ENCODE measurements around the gene MTM1.

Gene MTM1

DNA sequence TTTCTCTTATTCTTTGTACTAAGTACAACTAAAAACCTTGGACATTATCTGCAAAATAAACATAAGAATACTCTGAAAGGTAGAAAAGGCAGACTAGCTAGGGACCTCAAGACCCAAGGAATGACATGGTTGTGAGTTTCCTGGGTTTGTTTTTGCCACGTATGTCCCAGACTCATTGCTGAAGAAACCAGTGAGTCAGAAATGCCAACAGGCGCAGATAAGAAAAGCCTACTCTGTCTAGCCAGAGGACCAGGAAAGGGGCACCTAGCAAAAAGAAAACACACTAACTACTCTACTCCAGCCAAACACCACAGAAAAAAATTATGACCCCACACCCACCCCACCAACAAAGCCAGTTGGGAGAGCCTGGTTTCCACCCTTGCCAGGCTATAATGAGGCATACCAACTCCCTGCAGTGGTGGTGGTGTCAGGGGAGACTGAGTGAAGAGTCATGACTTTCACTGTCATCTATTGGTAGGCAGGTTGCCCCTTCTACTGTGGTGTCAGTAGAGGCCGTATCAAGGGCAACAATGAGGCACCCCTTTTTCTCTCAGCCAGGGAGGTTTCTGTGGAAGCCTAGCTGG lies 135.7 kb downstream of the MTM1 start:
- H3K27me3 ChIP-seq (ENCODE audit: low read length) = no peaks in the 10 kb centered on the region
- H3F3A ChIP-seq (ENCODE audit: insufficient read depth) = 0 out of 2 replicates have a peak, but pooled peaks cover 1% of the 10 kb centered on the region
- H3K9me3 ChIP-seq (ENCODE audit: insufficient read depth, low read length) = no peaks in the 10 kb centered on the region
- H3K27ac ChIP-seq (ENCODE audit: low read depth, low read length) = no peak overlapping the region
- H3K36me3 ChIP-seq (ENCODE audit: low read length) = peaks cover 4% of the 10 kb centered on the region; the same call in 1 of the 2 replicates
- H4K20me1 ChIP-seq (ENCODE audit: low read depth, low read length) = no peaks in the 10 kb centered on the region
- H3K9me2 ChIP-seq (replicated peaks; ENCODE audit: insufficient read depth, low read length) = no peaks in the 10 kb centered on the region
- H3K79me2 ChIP-seq (ENCODE audit: insufficient read depth, low read length) = peaks cover 17% of the 10 kb centered on the region
- no peak overlapping the region for H2AFZ ChIP-seq (ENCODE audit: low read depth, low read length, severe bottlenecking)
- no peak overlapping the region for H3K4me3 ChIP-seq (ENCODE audit: insufficient read depth, low read length, poor library complexity, severe bottlenecking)
- no peak overlapping the region for H3K4me2 ChIP-seq (ENCODE audit: low read depth, low read length, poor library complexity, severe bottlenecking)
- no peak for TF ChIP-seq CTCF (IDR thresholded peaks at IDR 0.05; ENCODE audit: insufficient read depth, low read length, poor library complexity, severe bottlenecking)
- no peak for TF ChIP-seq EZH2phosphoT487 (conservative IDR thresholded peaks at IDR 0.05; ENCODE audit: low read length)
- H3K9ac ChIP-seq (ENCODE audit: low read length) = no peak overlapping the region

- H4K20me1 ChIP-seq (ENCODE audit: low read depth, low read length) = no peaks in the 10 kb centered on the region
- TF ChIP-seq CTCF (IDR thresholded peaks at IDR 0.05; ENCODE audit: insufficient read depth, low read length, poor library complexity, severe bottlenecking) (no peak), EZH2phosphoT487 (conservative IDR thresholded peaks at IDR 0.05; ENCODE audit: low read length) (no peak)
- H3K79me2 ChIP-seq (ENCODE audit: insufficient read depth, low read length) = peaks cover 7% of the 10 kb centered on the region
- no peak overlapping the region; the same call in 1 of the 2 replicates for H3K27ac ChIP-seq (ENCODE audit: low read depth, low read length)
- H3F3A ChIP-seq (ENCODE audit: insufficient read depth) = peaks cover 2% of the 10 kb centered on the region; the same call in 1 of the 2 replicates
- H3K27me3 ChIP-seq (ENCODE audit: low read length) = no peaks in the 10 kb centered on the region
- H2AFZ ChIP-seq (ENCODE audit: low read depth, low read length, severe bottlenecking) = no peak overlapping the region
- H3K4me3 ChIP-seq (ENCODE audit: insufficient read depth, low read length, poor library complexity, severe bottlenecking) = no peak overlapping the region
- H3K9ac ChIP-seq (ENCODE audit: low read length) = no peak overlapping the region
- H3K4me2 ChIP-seq (ENCODE audit: low read depth, low read length, poor library complexity, severe bottlenecking) = no peak overlapping the region
- no peaks in the 10 kb centered on the region for H3K36me3 ChIP-seq (ENCODE audit: low read length)
- no peaks in the 10 kb centered on the region for H3K9me3 ChIP-seq (ENCODE audit: insufficient read depth, low read length)
- H3K9me2 ChIP-seq (replicated peaks; ENCODE audit: insufficient read depth, low read length) = no peaks in the 10 kb centered on the region
Observed at GRCh38 chrX:150712619-150713018, 144.2 kb downstream of the MTM1 start.

DNA sequence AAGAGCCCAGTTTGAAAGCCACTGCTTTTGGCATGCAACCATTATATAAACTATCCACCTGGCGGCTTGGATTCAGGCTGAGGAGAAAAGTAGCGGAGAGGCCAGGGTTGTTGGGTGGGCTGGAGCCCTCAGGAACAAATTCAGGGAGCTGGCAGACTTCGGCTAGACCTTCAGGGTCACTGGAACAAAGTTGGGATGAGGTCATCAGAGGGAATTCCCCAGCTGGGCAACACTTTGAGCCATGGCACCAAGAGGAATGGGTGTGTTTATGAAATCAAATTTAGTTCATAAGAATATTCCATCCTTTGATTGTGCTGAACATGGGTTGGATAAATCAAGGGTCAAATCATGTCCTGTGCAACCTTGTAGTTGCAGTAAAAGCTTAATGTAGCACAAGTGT lies 146.8 kb downstream of the MTM1 start:
- Histone ChIP-seq H3K9ac (ENCODE audit: low read length) (no peak overlapping the region), H3K27ac (ENCODE audit: low read depth, low read length) (no peak overlapping the region), H3K27me3 (ENCODE audit: low read length) (no peaks in the 10 kb centered on the region), H3K4me3 (ENCODE audit: insufficient read depth, low read length, poor library complexity, severe bottlenecking) (no peak overlapping the region), H3K9me2 (replicated peaks; ENCODE audit: insufficient read depth, low read length) (no peaks in the 10 kb centered on the region), H3K36me3 (ENCODE audit: low read length) (no peaks in the 10 kb centered on the region), H3F3A (ENCODE audit: insufficient read depth) (peaks cover 2% of the 10 kb centered on the region; the same call in 1 of the 2 replicates), H3K79me2 (ENCODE audit: insufficient read depth, low read length) (peaks cover 9% of the 10 kb centered on the region), H4K20me1 (ENCODE audit: low read depth, low read length) (no peaks in the 10 kb centered on the region), H2AFZ (ENCODE audit: low read depth, low read length, severe bottlenecking) (no peak overlapping the region), H3K9me3 (ENCODE audit: insufficient read depth, low read length) (no peaks in the 10 kb centered on the region), H3K4me2 (ENCODE audit: low read depth, low read length, poor library complexity, severe bottlenecking) (no peak overlapping the region)
- TF ChIP-seq EZH2phosphoT487 (conservative IDR thresholded peaks at IDR 0.05; ENCODE audit: low read length) = no peak
- TF ChIP-seq CTCF (IDR thresholded peaks at IDR 0.05; ENCODE audit: insufficient read depth, low read length, poor library complexity, severe bottlenecking) = no peak

Data from SU-DHL-6 (cell line).